Psoas muscle (tissue), 8 donors: ENCODE measurements around the gene GRID1. TPM values are rescaled to one million over a fixed set of nuclear protein-coding genes. Genes with fewer than 3 reads are reported as not detected.

Experiments
- ATAC-seq, 4 donors: fragments of 200-7000 bp; cut with Tn5 transposase; one replicate each; pipeline ENCODE4 v1.9.1; 2020; ENCODE audit warnings: moderate library complexity in 3 of 4, mild to moderate bottlenecking in 2 of 4
- DNase-seq, 2 donors: peaks; one replicate each; pipeline ENCODE4 v3.0.0-alpha.2; 2020
- H3K27ac ChIP-seq: fragments of 200-600 bp; one replicate; pipeline ENCODE4 v1.8.0; 2022
- H3K27me3 ChIP-seq, 3 donors: fragments of 200-600 bp in 1 of 3; one replicate each; pipeline versions ENCODE4 v1.6.1 to v1.8.0; 2013 to 2022; ENCODE audit warnings: low read length in 2 of 3, mild to moderate bottlenecking in 2 of 3, moderate library complexity in 1 of 3; ENCODE audit not compliant: insufficient read depth in 3 of 3
- H3K36me3 ChIP-seq, 2 donors: fragments of 200-600 bp in 1 of 2; one replicate each; pipeline versions ENCODE4 v1.6.1 to v1.8.0; 2013 to 2022; ENCODE audit warnings: low read depth in 1 of 2, mild to moderate bottlenecking in 1 of 2, moderate library complexity in 1 of 2; ENCODE audit not compliant: insufficient read depth in 1 of 2
- H3K4me1 ChIP-seq: fragments of 200-600 bp; one replicate; pipeline ENCODE4 v1.8.0; 2022
- H3K4me3 ChIP-seq: fragments of 200-600 bp; one replicate; pipeline ENCODE4 v1.8.0; 2022; ENCODE audit warnings: mild to moderate bottlenecking
- H3K9me3 ChIP-seq: fragments of 200-600 bp; one replicate; pipeline ENCODE4 v1.8.0; 2022
- WGBS, 3 donors: extraction: QIAGEN DNeasy Blood & Tissue Kit; methylation state at CpG; one replicate each; pipeline versions ENCODE4 v1.1.6 to v1.1.7; 2013; 5-methylcytosine and 5-hydroxymethylcytosine counted together
- intact Hi-C, 2 donors: fragments of 100-400 bp; cut with DNase I; formaldehyde crosslinking; loops; one replicate each; pipeline versions ENCODE4 v1.11.0 to v1.14.2; 2022
- polyA plus RNA-seq, 3 donors: library from polyadenylated mRNA; stranded (reverse); fragments of 200-250 nt; gene quantifications; one replicate each; pipeline ENCODE4 v1.2.3, GENCODE V29; 2013
- total RNA-seq, 4 donors: library from RNA; stranded (reverse); fragmentation: NEBNext Ultra II Directional in 2 of 4; extraction: Animal tissue kit (Norgen Biotek cat#: 25700) in 2 of 4; gene quantifications; one replicate each; pipeline versions ENCODE4 v1.2.1 to v1.2.4, GENCODE V29; 2021 to 2023
- TF ChIP-seq, protein P1 (sequence below): fragments of 200-600 bp; IDR thresholded peaks from one replicate; pipeline ENCODE4 v1.8.0; 2022; ENCODE audit warnings: antibody characterized with exemption
- donor health status: healthy with polysubstance abuse.
- donor health status: DM: no; HTN: no; CAD: no; lungs with moderate emphysema.
- donor health status: Bipolar disorder and iron deficiency.
- donor health status: healthy.
- donor health status: DM: yes; HTN: yes; CAD: no.
- donor health status: DM: no; HTN: no; CAD: no.
- donor health status: DM: no; HTN: no; CAD: no.
- donor health status: DM: yes; HTN: yes; CAD: no.

The GRID1 gene
- total and polyA plus RNA-seq, 7 donors: 0.17 to 0.56 (median 0.24) TPM

DNA sequence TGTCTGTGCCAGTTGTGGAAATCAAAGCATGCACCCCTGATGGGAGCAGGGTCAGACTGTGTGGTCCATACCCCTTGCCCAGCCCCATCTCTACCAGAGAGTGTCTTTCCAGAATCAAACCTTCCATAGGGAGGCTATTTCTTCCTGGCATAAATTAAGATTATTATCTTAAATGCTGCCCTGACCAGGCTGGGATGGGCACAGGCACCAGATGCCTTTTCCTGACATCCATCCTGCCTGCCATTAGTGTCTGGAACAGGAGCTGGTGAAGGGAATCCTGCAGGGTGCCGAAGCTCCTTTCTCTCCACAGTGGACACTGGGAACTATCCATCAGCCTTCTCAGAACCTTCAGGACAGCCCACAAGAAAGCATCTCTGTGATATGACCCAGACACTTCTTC lies 296.3 kb downstream of the GRID1 start:
- Histone ChIP-seq H3K9me3 (no peaks in the 10 kb centered on the region), H3K36me3 (no peaks in the 10 kb centered on the region), H3K27ac (no peak overlapping the region), H3K4me1 (no peaks in the 10 kb centered on the region), H3K27me3 (peaks cover 0 to 2% (median 0%) of the 10 kb centered on the region in 3 donors), H3K4me3 (no peak overlapping the region)
- TF ChIP-seq, protein P1, sequence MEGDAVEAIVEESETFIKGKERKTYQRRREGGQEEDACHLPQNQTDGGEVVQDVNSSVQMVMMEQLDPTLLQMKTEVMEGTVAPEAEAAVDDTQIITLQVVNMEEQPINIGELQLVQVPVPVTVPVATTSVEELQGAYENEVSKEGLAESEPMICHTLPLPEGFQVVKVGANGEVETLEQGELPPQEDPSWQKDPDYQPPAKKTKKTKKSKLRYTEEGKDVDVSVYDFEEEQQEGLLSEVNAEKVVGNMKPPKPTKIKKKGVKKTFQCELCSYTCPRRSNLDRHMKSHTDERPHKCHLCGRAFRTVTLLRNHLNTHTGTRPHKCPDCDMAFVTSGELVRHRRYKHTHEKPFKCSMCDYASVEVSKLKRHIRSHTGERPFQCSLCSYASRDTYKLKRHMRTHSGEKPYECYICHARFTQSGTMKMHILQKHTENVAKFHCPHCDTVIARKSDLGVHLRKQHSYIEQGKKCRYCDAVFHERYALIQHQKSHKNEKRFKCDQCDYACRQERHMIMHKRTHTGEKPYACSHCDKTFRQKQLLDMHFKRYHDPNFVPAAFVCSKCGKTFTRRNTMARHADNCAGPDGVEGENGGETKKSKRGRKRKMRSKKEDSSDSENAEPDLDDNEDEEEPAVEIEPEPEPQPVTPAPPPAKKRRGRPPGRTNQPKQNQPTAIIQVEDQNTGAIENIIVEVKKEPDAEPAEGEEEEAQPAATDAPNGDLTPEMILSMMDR: no peak
- no peak for ATAC-seq
- WGBS, 3 donors: 69 to 90% (median 84%) methylated on average over 1 of the region's 1 CpG
- DNase-seq: no peak
- intact Hi-C loops: no loop called here

DNA sequence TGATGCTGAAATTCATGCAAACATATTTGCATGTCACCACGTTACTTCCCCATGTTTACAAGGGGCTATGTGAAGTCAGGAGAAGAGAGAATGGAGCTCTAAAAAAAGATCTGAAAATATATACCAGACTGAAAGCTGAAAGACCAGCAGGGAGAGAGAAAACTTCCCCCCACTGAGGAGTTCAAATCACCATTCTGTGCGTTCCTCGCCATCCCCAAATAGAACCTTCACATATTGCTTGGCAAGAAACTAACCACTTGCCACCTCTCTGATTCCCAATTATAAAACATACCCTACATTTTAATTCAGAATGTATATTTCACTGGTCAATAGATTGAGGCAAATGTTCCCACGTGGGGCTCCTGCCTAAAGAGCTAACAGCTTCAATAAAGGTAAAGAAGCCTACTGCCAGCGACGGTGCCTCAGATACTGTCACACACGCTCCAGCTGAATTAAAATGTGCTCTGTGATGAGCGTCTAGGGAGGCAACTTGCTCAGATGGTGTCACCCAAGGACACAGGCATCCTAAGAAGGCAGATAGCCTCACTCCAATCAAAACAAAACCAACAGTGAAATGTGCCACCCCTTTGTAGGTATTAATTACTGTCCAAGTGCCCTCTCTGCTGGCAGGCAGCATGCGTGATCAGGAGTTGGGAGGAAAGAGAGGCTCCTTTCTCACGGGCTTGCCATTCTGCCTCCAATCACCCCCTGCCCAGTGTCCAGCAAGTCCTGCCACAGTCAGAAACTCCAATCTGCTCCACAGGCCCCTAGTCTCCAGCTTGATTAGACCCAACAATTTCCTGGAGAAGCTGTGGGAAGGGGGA lies 298.2 kb downstream of the GRID1 start:
- H3K4me1 ChIP-seq: no peaks in the 10 kb centered on the region
- H3K27ac ChIP-seq: no peak overlapping the region
- no peak for DNase-seq
- no peaks in the 10 kb centered on the region for H3K9me3 ChIP-seq
- ATAC-seq: no peak
- peaks cover 0 to 2% (median 0%) of the 10 kb centered on the region in 3 donors for H3K27me3 ChIP-seq
- H3K36me3 ChIP-seq: no peaks in the 10 kb centered on the region
- TF ChIP-seq, protein P1: no peak
- 64 to 73% (median 68%) methylated on average over 10 of the region's 10 CpGs for WGBS, 3 donors
- H3K4me3 ChIP-seq: no peak overlapping the region
- intact Hi-C loops: no loop called here

DNA sequence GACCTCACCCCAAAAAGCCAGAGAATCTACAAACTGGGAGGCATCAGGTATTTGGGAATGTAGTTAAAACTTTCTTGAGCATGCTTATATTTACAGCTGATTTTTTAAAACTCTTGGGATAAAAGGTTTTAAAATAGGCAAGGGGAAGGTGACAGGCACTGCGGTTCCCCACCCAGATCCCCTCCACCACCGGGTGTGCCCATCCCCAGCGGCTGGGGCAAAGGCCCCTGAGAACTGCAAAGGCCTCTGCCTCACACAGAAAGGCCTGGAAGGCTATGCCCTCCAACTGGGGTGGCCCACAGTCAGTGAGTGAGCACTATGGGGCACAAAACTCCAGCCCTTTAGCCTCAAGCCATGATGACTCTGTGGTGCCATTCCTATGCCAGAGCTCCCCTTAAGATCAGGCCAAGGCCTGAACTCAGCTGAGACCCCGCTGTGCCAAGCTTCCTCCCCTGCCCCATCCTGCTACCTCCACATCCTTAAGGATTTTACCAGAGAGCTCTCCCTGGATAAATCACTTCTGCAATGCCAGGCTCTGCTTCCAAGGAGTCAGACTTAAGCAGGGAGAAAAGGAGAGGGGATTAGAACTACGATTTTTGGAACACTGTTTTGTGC lies 299.1 kb downstream of the GRID1 start:
- 84 to 90% (median 89%) methylated on average over 5 of the region's 5 CpGs for WGBS, 3 donors
- Histone ChIP-seq H3K9me3 (no peaks in the 10 kb centered on the region), H3K27ac (no peak overlapping the region), H3K4me1 (no peaks in the 10 kb centered on the region), H3K27me3 (peaks cover 0 to 2% (median 0%) of the 10 kb centered on the region in 3 donors), H3K36me3 (no peaks in the 10 kb centered on the region), H3K4me3 (no peak overlapping the region)
- intact Hi-C loops: no loop called here
- no peak for DNase-seq
- TF ChIP-seq, protein P1: no peak
- no peak for ATAC-seq

DNA sequence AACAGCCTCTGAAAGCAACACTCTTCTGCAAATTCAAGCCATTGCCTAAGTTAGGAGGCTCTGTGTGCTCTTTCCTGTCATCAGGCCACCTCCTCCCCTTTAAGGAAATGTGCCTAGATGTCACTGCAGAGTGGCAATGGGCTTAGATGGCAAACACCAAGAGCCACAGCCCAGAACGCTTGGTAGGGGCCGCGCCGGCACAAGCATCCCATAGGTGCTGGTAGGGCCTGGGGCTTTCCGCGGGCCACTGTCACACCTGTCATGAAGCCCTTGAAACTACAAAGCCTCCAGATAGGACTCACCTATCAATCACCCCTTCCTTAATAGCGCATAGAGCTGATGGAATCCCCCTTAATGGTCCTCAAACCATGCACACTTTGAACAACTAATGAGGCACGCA lies 299.9 kb downstream of the GRID1 start:
- Histone ChIP-seq H3K9me3 (no peaks in the 10 kb centered on the region), H3K4me3 (no peak overlapping the region), H3K27me3 (peaks cover 0 to 2% (median 0%) of the 10 kb centered on the region in 3 donors), H3K27ac (no peak overlapping the region), H3K4me1 (no peaks in the 10 kb centered on the region), H3K36me3 (no peaks in the 10 kb centered on the region)
- intact Hi-C loops: no loop called here
- TF ChIP-seq, protein P1: no peak
- DNase-seq (no peak), ATAC-seq (no peak)
- WGBS, 3 donors: 91 to 97% (median 96%) methylated on average over 8 of the region's 8 CpGs
